HEK293T (cell line): ENCODE measurements around the gene MEA1.

Experiments
- CTCF ChIA-PET: fragments of 350-600 bp; formaldehyde crosslinking; extraction: SDS; loops from one replicate; lab custom pipeline; 2021; ENCODE audit warnings: antibody characterized with exemption, inconsistent platforms; lab: Yijun Ruan, JAX
- POLR2A ChIA-PET: fragments of 350-600 bp; formaldehyde crosslinking; extraction: SDS; loops from one replicate; lab custom pipeline; 2020; ENCODE audit warnings: antibody characterized with exemption, inconsistent platforms; lab: Yijun Ruan, JAX
- DNase-seq: peaks from one replicate; pipeline ENCODE4 v3.0.0; 2012; ENCODE audit warnings: mixed read lengths; ENCODE audit errors: extremely low spot score
- ARNT ChIP-seq: fragments of 450-650 bp; IDR thresholded peaks from 2 replicates; pipeline ENCODE4 v1.6.1; 2017; ENCODE audit warnings: mild to moderate bottlenecking
- BHLHE40 ChIP-seq: fragments of 450-650 bp; IDR thresholded peaks from 2 replicates; pipeline ENCODE4 v1.6.1; 2016; ENCODE audit warnings: mild to moderate bottlenecking, moderate library complexity, borderline replicate concordance
- CTBP1 ChIP-seq: fragments of 450-650 bp; IDR thresholded peaks from 2 replicates; pipeline ENCODE4 v1.6.1; 2016; ENCODE audit warnings: borderline replicate concordance
- ELF4 ChIP-seq: fragments of 450-650 bp; IDR thresholded peaks from 2 replicates; pipeline ENCODE4 v1.6.1; 2017; ENCODE audit warnings: antibody characterized with exemption
- FOXA1 ChIP-seq: fragments of 450-650 bp; IDR thresholded peaks from 2 replicates; pipeline ENCODE4 v1.6.1; 2016; ENCODE audit warnings: mild to moderate bottlenecking
- FOXK2 ChIP-seq: fragments of 450-650 bp; IDR thresholded peaks from 2 replicates; pipeline ENCODE4 v1.6.1; 2016; ENCODE audit warnings: mild to moderate bottlenecking
- FOXM1 ChIP-seq: fragments of 450-650 bp; IDR thresholded peaks from 2 replicates; pipeline ENCODE4 v1.6.1; 2017; ENCODE audit warnings: mild to moderate bottlenecking, borderline replicate concordance
- HDGF ChIP-seq: fragments of 450-650 bp; IDR thresholded peaks from 2 replicates; pipeline ENCODE4 v1.6.1; 2017; ENCODE audit warnings: antibody characterized with exemption, borderline replicate concordance
- L3MBTL2 ChIP-seq: fragments of 450-650 bp; conservative IDR thresholded peaks from 2 replicates; pipeline ENCODE4 v1.6.1; 2016; ENCODE audit warnings: mild to moderate bottlenecking
- LEF1 ChIP-seq: fragments of 450-650 bp; IDR thresholded peaks from 2 replicates; pipeline ENCODE4 v1.6.1; 2017; ENCODE audit warnings: mild to moderate bottlenecking, borderline replicate concordance
- NFRKB ChIP-seq: fragments of 450-650 bp; IDR thresholded peaks from 2 replicates; pipeline ENCODE4 v1.6.1; 2016; ENCODE audit warnings: mild to moderate bottlenecking, moderate library complexity
- PKNOX1 ChIP-seq: fragments of 450-650 bp; IDR thresholded peaks from 2 replicates; pipeline ENCODE4 v1.6.1; 2016
- SP1 ChIP-seq: fragments of 450-650 bp; IDR thresholded peaks from 2 replicates; pipeline ENCODE4 v1.6.1; 2017
- SUZ12 ChIP-seq: fragments of 450-650 bp; IDR thresholded peaks from 2 replicates; pipeline ENCODE4 v1.6.1; 2016; ENCODE audit warnings: mild to moderate bottlenecking
- TARDBP ChIP-seq: fragments of 450-650 bp; IDR thresholded peaks from 2 replicates; pipeline ENCODE4 v1.6.1; 2016
- ZNF384 ChIP-seq: fragments of 450-650 bp; IDR thresholded peaks from 2 replicates; pipeline ENCODE4 v1.6.1; 2016

Gene MEA1

GRCh38 chr6:42970871-42971612 lies 42.7 kb downstream of the MEA1 start:
- TF ChIP-seq ARNT (no peak), CTBP1 (no peak), LEF1 (no peak)
- POLR2A ChIA-PET: interaction anchor here (0.5 to 4.6 kb wide), 8 partner anchors 8 to 260 kb away, joined by 3 to 21 read pairs (median 6); partner anchors contain the start of genes CNPY3, KLC4, KLHDC3 and MEA1
- CTCF ChIA-PET: no interaction called here
- no peak for DNase-seq

DNA sequence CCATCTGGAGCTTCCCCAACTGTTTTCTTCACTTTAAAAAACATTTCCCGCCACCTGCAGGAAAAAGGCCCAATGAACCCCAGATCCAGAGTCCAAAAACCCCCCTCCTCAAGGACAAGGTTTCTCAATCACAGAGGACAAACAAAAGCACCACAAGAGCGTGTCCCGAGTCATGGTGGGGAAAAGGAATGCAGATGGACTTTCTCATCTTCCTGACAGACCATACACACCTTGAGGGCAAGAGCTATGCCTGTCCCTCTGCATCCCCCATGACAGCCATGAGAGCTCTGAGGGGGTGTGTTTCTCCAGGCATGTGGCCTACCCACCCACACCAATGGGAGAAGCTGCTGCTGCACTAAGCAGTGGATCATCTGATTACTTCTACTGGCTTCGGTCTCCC lies 43.8 kb downstream of the MEA1 start:
- POLR2A ChIA-PET: interaction anchor here (0.6 to 4.6 kb wide), 3 partner anchors 9 to 40 kb away, joined by 3 to 21 read pairs (median 4); partner anchors contain the start of genes PEX6 and PPP2R5D
- TF ChIP-seq BHLHE40: no peak
- TF ChIP-seq FOXM1: no peak
- TF ChIP-seq NFRKB: no peak
- no peak for TF ChIP-seq ZNF384
- TF ChIP-seq TARDBP: no peak
- no peak for TF ChIP-seq SP1
- no peak for TF ChIP-seq HDGF
- TF ChIP-seq FOXK2: no peak
- TF ChIP-seq ARNT: no peak
- CTCF ChIA-PET: no interaction called here
- no peak for DNase-seq

GRCh38 chr6:42969431-42969830 lies 44.3 kb downstream of the MEA1 start:
- TF ChIP-seq ARNT (no peak), L3MBTL2 (no peak), BHLHE40 (no peak)
- POLR2A ChIA-PET: interaction anchor here (0.6 to 4.6 kb wide), 3 partner anchors 10 to 41 kb away, joined by 3 to 21 read pairs (median 4); partner anchors contain the start of genes PEX6 and PPP2R5D
- CTCF ChIA-PET: no interaction called here

GRCh38 chr6:42968783-42969182 lies 45.0 kb downstream of the MEA1 start:
- ChIA-PET POLR2A (interaction anchor here (0.6 to 4.6 kb wide), 2 partner anchors 10 to 15 kb away, joined by 3 to 21 read pairs; partner anchors contain the start of genes PEX6 and PPP2R5D), CTCF (no interaction called here)
- TF ChIP-seq FOXM1: no peak
- no peak for TF ChIP-seq PKNOX1
- TF ChIP-seq L3MBTL2: no peak
- no peak for TF ChIP-seq BHLHE40
- TF ChIP-seq LEF1: no peak
- TF ChIP-seq ELF4: no peak
- TF ChIP-seq ARNT: no peak
- TF ChIP-seq TARDBP: no peak
- no peak for TF ChIP-seq HDGF
- no peak for TF ChIP-seq ZNF384
- TF ChIP-seq FOXK2: no peak
- TF ChIP-seq SUZ12: no peak
- no peak for TF ChIP-seq CTBP1
- no peak for TF ChIP-seq FOXA1
- TF ChIP-seq SP1: no peak
- TF ChIP-seq NFRKB: no peak
- no peak for DNase-seq

More at GRCh38 chr6:42969431-42969830, 44.3 kb downstream of the MEA1 start:
- DNase-seq: no peak

- TF ChIP-seq SP1 (no peak), LEF1 (no peak), PKNOX1 (no peak), TARDBP (no peak), ZNF384 (no peak), HDGF (no peak), FOXA1 (no peak), ELF4 (no peak), CTBP1 (no peak), ARNT (no peak)
- DNase-seq: no peak
- ChIA-PET POLR2A (interaction anchor here (0.6 to 4.6 kb wide), 2 partner anchors 11 to 16 kb away, joined by 3 to 21 read pairs; partner anchors contain the start of genes PEX6 and PPP2R5D), CTCF (no interaction called here)
These were observed 45.5 kb downstream of the MEA1 start for GRCh38 chr6:42968126-42968701.

DNA sequence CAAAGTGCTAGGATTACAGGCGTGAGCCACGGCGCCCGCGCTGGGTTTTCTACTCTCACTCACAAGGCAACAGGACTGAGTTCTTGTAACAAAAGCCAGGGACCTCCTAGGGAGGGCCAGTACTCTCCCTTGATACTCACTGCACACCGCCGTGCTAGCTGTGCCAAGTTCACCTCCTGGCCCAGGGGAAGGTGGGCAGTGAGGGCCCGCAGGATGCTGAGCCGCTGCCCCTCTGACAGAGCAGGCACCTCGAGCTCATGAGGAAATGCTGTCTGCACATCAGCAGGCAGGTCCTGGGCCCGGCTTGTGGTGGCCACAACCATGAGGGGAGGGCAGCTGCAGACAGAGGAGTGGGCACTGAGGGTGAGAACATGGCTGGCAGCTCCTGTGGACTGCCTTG lies 46.5 kb downstream of the MEA1 start:
- ChIA-PET CTCF (interaction anchor here (0.6 kb wide), 1 partner anchor 1738 kb away, joined by 3 read pairs; no protein-coding TSS in a partner anchor), POLR2A (interaction anchor here (4.6 kb wide), 1 partner anchor 12 kb away, joined by 21 read pairs; the partner anchor contains the start of gene PEX6)
- no peak for DNase-seq
- TF ChIP-seq BHLHE40: no peak
- TF ChIP-seq SUZ12: no peak
- TF ChIP-seq HDGF: no peak

GRCh38 chr6:42966571-42966970 lies 47.2 kb downstream of the MEA1 start:
- CTCF ChIA-PET: no interaction called here
- POLR2A ChIA-PET: interaction anchor here (1.0 to 4.6 kb wide), 4 partner anchors 12 to 93 kb away, joined by 3 to 22 read pairs (median 12); partner anchors contain the start of genes KLC4, MRPL2 and PEX6
- DNase-seq: no peak
- TF ChIP-seq L3MBTL2 (no peak), HDGF (no peak)
